Hematopoietic multipotent progenitor cell treated with erythropoietin and hydrocortisone succinate and interleukin-3 and kit ligand, for 15 days (in vitro differentiated cells): ENCODE measurements around the gene CDC42EP3.

Experiments
- DNase-seq: peaks from one replicate; pipeline ENCODE4 v3.0.0-alpha.2; 2015; ENCODE audit warnings: low spot score

The CDC42EP3 gene

DNA sequence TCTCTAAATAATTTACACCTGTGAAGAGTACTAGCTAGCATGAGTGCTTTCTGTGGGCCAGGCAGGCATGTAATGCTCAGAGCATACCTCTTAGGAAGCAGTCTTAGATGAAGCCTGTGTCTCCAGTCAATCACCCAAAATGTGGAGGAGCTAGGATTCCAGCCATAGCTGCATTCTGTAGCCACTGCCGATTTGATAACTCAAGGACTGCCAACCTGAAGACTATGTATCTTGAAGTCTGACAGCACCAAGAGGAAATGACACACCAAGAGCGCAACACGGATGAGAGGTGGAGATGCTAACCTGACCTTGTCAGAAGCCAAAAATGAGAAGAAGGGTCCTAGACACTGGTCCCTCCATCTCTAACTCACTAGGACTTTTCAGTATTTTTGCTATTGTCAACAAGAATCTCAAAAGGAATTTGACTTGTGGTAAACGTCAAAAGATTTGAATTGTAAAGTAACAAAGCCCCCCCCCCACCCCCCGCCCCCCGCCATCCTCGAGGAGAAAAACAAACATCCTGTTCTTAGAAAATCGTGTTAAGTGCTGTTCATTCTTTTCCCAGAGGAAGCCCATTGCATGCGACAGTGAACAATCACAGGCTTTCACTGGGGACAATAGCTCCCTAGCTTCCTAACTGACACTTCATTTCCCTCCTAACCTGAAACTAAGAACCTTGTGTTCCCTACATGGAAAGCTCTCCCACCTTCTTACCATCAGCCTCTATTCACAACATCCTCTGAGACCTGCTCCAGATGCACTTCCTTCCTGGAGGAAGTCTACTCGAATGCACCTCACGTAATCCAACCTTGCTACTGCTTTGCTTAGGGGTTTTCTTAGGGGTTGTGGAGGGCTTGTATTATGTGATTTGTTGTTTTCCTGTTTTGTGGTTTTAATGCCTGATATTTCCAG, 14.7 kb downstream of the CDC42EP3 start:
- DNase-seq = no peak

GRCh38 chr2:37654932-37655841, 16.3 kb downstream of the CDC42EP3 start:
- no peak for DNase-seq

DNA sequence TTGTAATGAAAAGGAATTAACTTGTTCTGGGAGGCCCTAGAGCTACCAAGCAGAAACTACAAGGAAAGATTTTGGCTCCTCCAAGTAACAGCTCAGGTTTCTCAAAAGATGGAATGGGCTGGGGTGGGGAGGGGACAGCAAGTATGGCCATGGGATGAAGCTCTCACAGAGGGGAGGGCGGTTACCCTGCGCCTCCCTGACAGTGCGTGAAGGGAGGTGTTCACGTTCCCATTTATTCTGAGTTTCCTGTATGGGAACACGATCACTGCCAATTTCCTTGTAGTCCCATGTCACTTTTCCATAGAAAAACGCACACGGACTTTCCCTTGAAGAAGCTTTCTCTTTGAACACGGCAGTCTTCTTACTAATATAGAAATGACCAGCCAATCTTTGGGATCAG, 17.0 kb downstream of the CDC42EP3 start:
- no peak for DNase-seq

DNA sequence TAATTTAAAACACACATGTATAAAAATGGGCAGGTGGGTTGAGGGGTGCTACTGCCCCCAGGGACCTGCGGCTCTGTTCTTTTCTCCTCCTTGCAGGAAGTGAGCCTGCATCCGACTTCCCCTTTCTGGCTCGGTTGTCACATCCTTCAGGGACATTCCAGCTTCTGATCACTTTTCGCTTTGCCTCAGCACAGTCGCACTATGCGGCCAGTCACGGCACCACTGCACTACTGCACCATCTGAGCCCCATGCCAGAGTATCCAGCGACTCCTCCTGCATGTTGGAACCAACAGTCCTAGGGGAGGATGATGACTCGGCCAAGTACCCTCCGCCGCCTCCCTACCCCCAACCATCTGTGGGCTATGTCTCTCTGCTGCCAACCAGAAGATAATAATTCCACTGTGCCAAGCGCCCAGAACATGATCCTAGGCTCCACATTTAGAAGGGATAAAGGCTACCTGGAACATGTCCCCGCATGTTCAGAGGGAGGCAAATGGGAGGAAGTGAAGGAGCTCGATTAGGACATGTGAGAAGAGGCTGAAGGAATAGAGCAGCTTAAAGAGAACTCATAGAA, 17.6 kb downstream of the CDC42EP3 start:
- no peak for DNase-seq

GRCh38 chr2:37653093-37653492, 18.3 kb downstream of the CDC42EP3 start:
- DNase-seq = no peak

- no peak for DNase-seq
Measured at GRCh38 chr2:37652199-37652640, 19.2 kb downstream of the CDC42EP3 start.

DNA sequence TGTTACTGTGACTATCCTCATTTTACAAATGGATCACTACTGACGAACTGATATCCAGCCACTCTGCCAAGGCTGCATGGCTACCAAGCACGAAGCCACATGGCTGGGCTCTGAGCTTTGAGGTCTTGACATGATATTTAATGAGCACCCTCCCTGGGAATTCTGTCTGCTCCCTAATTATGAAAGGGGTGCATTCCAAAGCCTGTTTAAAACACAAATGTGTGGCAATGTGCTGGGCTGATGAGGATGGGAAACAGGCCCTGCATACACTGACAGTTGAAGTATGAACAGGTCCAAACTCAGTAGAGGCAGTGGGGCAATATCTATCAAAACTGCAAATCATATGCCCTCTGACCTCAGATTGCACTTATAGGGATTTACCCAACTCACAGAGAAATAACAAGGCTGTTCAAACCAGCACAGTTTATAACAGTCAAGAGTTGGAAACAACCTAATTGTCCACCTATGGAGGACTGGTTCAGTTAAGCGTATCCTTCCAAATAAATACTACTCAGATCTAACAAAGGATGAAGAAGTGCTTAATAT, 20.8 kb downstream of the CDC42EP3 start:
- no peak for DNase-seq

GRCh38 chr2:37649518-37649917, 21.9 kb downstream of the CDC42EP3 start:
- DNase-seq = no peak

- DNase-seq = no peak
Measured at GRCh38 chr2:37648331-37649011, 23.0 kb downstream of the CDC42EP3 start.

GRCh38 chr2:37647971-37648330, 23.5 kb downstream of the CDC42EP3 start:
- no peak for DNase-seq

DNA sequence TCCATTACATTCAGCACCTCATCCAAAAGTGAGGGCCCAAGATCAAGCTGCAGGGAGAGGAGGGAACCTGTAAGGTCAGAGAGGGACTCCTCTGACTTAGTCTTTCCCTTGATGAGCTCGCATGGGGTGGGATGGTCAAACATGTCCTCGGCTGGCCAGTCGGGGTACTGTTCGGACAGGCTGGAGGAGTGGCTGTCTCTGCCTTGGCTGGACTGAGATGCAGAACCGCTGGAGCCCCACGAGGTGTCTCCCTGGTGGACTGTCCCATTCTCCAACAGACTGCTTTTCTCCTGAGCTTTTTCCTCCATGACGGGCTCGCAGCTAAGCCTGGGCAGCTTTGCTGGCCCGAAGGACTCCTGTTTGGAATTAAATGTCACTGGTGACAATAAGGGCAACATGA, 25.6 kb downstream of the CDC42EP3 start:
- DNase-seq = no peak

- no peak for DNase-seq
Measured at GRCh38 chr2:37645362-37645761, 26.1 kb downstream of the CDC42EP3 start.

- DNase-seq = no peak
Measured at GRCh38 chr2:37644191-37644590, 27.3 kb downstream of the CDC42EP3 start.

DNA sequence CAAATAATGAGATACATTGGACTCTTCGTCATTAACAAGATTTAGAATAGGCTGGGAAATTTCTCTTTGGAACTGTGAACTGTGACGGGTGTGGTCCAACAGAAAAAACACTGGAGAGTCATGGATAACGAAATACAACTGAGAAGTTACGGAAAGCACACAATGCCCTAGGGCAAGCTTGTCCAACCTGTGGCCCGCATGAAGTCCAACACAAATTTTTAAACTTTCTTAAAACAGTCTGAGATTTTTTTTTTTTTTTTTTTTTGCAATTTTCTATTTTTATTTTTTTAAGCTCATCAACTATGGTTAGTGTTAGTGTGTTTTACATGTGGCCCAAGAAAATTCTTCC, 27.7 kb downstream of the CDC42EP3 start:
- DNase-seq = no peak

DNA sequence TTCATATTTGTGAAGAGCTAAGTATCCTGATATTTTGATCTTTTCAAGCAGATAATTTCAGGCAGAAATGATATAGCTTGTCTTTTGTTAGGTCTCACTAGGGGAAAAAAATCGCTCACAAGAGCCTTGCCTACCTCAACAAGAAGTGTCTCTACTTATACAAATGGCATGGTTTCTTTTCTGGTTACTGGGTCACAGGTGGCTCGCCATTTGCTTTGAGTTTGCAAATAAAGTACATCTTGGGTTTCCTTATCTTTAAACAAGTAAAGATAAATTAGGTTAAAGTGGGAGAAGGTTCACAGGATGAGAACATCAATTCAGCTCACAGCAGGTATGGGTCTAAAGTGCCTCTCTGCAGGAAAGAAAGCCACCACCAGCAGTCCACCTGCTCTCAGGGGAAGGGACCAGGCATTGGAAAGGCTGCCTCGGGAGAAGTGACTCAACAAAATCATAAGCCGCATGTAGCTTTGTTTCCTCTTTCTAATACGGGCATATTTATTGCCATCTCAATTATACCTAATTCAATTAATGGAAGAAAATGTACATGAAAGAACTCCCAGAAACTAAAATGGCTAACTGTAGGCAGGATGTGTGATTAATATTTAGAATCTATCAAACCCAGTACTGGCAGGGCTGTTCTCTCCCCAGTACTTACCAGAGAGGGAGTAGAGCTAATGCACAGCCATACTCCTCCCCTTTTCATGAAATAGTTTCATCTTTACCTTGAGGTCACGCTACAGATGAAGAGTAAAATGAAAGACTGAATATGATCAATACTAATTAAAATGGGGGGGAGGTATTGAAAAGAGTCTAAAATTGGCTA, 28.3 kb downstream of the CDC42EP3 start:
- DNase-seq = no peak

DNA sequence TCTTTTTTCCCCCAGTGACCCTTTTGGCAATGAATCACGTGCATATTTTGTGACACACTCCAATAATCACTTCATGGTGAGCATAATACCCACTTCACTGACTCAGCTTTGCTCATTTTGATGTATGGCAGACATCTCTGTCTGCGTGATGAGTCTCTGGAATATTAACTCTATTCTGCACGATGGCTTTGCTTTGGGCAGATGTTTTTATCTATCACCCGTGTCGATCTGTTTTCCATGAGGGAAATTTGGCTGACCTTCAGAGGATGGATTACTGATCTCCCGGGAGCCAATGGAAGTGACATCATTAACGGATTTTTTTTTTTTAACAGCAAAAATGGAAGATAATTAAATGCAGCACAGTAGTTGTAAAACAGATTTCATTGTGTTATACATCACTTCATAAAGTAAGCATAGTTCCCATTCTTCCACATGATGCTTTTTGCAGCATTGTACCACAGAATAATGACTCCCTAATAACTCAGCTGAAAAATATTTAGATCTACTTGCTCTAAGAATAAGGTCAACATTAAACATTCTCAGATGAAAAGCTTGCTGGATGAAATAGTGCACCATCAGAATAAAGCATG, 29.8 kb downstream of the CDC42EP3 start:
- DNase-seq = no peak

DNA sequence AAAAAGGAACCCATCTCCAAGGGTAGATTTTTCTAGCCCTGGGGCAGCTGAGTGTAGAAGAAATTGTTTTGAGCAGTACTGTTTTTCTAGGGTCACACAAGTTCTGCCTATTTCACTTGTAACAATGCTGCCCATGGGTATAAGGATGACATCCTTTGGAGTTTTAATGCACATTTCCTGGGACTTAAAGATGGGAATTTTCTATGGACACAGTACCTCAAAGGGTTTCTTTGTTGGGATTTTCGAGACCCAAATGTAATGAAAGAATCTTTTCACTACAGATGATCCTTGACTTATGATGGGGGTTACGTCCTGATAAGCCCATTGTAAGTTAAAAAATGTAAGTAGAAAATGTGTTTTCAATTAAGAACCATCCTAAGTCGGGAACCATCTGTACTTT, 31.8 kb downstream of the CDC42EP3 start:
- DNase-seq = no peak

DNA sequence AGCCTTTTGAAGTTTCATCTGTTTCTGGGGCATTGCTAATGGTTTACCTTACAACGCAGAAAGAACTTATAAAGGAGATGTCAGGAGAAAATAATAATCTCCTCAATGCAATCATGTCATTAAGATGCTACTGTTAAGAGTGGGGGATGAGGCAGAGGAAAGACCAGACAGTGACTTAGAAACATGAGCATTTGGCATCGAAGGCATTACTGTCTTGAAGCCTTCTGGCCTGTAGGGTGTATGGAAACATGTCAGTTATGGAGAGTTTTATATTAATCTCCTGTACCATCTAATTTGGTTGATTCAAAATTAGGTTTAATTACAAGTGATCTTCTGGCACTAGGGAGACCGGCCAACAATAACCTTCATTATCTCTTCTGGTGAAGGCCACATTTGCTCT, 32.5 kb downstream of the CDC42EP3 start:
- no peak for DNase-seq

DNA sequence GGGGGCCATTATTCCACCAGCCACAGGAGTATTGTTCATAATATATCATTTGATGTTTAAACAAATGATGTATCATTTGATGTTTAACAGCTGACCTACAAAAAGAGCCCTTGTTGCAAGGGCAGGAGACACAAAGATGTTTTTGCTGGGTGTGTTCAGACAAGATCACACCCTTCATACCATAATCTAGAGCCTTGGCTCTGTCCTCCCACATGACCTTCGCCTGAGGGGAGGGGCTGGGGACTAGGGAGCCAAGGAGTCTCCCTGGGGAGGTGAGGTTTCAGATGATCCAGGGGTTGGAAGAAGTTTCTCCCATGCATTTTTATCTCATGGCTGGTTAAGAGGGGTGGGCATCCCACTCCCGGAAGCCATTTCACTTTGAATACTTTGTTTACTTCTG, 33.5 kb downstream of the CDC42EP3 start:
- DNase-seq = no peak

DNA sequence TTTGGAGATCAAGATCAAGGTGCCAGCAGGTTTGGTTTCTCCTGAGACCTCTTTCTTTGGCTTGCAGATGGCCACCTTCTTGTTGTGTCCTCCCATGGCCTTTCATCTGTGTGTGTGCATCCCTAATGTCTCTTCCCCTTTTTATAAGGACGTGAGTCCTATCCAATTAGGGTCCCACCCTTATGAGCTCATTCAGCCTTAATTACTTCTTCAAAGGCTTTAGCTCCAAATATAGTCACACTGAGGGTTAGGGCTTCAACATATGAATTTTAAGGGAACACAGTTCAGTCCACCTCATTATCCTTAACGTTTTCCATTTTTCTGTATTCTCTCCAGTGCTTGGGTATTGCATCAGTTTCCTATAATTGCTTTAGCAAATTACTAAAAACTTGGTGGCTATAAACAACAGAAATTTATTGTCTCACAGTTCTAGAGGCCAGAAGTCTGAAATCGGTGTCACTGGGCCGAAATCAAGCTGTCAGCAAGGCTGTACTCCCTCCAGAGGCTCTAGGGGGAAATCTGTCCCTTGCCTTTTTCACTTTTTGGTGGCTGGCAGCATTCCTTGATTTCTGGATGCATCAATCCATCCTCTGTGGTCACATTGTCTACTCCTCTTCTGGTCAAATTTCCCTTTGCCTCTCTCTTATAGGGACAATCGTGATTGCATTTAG, 34.1 kb downstream of the CDC42EP3 start:
- no peak for DNase-seq
